Keratinocyte (primary cell): ENCODE results near the gene ADARB2. TPM values are rescaled to one million over a fixed set of nuclear protein-coding genes. Genes with fewer than 3 reads are reported as not detected.

ENCODE experiments used
- DNase-seq: peaks from one replicate; pipeline ENCODE4 v3.0.0-alpha.2; 2011; ENCODE audit warnings: low read depth, missing footprints, low spot score
- FAIRE-seq: peaks from 2 replicates; lab custom pipeline; 2011; peaks lifted over from hg19 to GRCh38; lab: Jason Lieb, UNC
- H2AFZ ChIP-seq: 2 replicates; pipeline ENCODE4 v1.6.0; 2012; ENCODE audit warnings: low read length, control low read depth, inconsistent platforms; ENCODE audit not compliant: control insufficient read depth
- H3K27ac ChIP-seq: 2 replicates; pipeline ENCODE4 v1.5.1; 2011; ENCODE audit warnings: low read length; ENCODE audit not compliant: control insufficient read depth, insufficient read depth
- H3K27me3 ChIP-seq: 3 replicates; pipeline ENCODE4 v1.6.0; 2011; ENCODE audit warnings: low read length; ENCODE audit not compliant: control insufficient read depth, insufficient read depth; ENCODE audit errors: extremely low read depth
- H3K36me3 ChIP-seq, 2 experiments: 2 replicates in 1 of 2; 3 replicates in 1 of 2; pipeline ENCODE4 v1.5.1; 2011; ENCODE audit warnings: low read length in 2 of 2, mild to moderate bottlenecking in 1 of 2; ENCODE audit not compliant: control insufficient read depth in 2 of 2, insufficient read depth in 2 of 2; ENCODE audit errors: extremely low read depth in 1 of 2
- H3K4me1 ChIP-seq: 3 replicates; pipeline ENCODE4 v1.5.1; 2011; ENCODE audit warnings: low read length; ENCODE audit not compliant: control insufficient read depth, insufficient read depth; ENCODE audit errors: extremely low read depth
- H3K4me2 ChIP-seq: 3 replicates; pipeline ENCODE4 v1.6.0; 2011; ENCODE audit warnings: low read depth, low read length; ENCODE audit not compliant: control insufficient read depth, insufficient read depth; ENCODE audit errors: extremely low read depth
- H3K4me3 ChIP-seq, 3 experiments: fragments of 200-600 bp in 1 of 3; sonication (generic) in 1 of 3; 2 replicates in 2 of 3; 3 replicates in 1 of 3; pipeline ENCODE4 v1.5.1; 2011 to 2016; ENCODE audit warnings: low read length in 3 of 3, mild to moderate bottlenecking in 3 of 3, control low read depth in 2 of 3, inconsistent platforms in 1 of 3, low read depth in 1 of 3, mixed read lengths in 1 of 3, mixed run types in 1 of 3, moderate library complexity in 1 of 3; ENCODE audit not compliant: control insufficient read depth in 2 of 3, insufficient read depth in 2 of 3; ENCODE audit errors: extremely low read depth in 1 of 3
- H3K79me2 ChIP-seq: 2 replicates; pipeline ENCODE4 v1.6.0; 2012; ENCODE audit warnings: low read length; ENCODE audit not compliant: control insufficient read depth, insufficient read depth
- H3K9ac ChIP-seq: 3 replicates; pipeline ENCODE4 v1.6.0; 2011; ENCODE audit warnings: low read length; ENCODE audit not compliant: control insufficient read depth, insufficient read depth; ENCODE audit errors: extremely low read depth
- H3K9me1 ChIP-seq: 3 replicates; pipeline ENCODE4 v1.6.0; 2011; ENCODE audit warnings: low read length; ENCODE audit not compliant: control insufficient read depth, insufficient read depth; ENCODE audit errors: extremely low read depth
- H3K9me3 ChIP-seq: 2 replicates; pipeline ENCODE4 v1.5.1; 2012; ENCODE audit warnings: low read depth, low read length; ENCODE audit not compliant: control insufficient read depth
- H4K20me1 ChIP-seq: 3 replicates; pipeline ENCODE4 v1.6.0; 2011; ENCODE audit warnings: low read length; ENCODE audit not compliant: control insufficient read depth, insufficient read depth; ENCODE audit errors: extremely low read depth
- EZH2 ChIP-seq: IDR thresholded peaks from one replicate; pipeline ENCODE4 v1.6.1; 2012; ENCODE audit warnings: inconsistent platforms, mild to moderate bottlenecking, low read length, moderate library complexity
- dilution Hi-C: fragments of 300-500 bp; cut with MboI; formaldehyde crosslinking; loops from one replicate; pipeline ENCODE4 v1.7.0; 2020; ENCODE audit warnings: low sequenced_read_pairs; ENCODE audit not compliant: extremely low pct_ligation_motif_present
- polyA plus RNA-seq, 5 experiments: library from polyadenylated mRNA; depleted of rRNA in 3 of 5; stranded (reverse) in 3 of 5; stranded (forward) in 1 of 5; unstranded in 1 of 5; fragments of >200 nt; gene quantifications; 1 replicate in 1 of 5; 2 replicates in 3 of 5; 3 replicates in 1 of 5; pipeline versions ENCODE4 v1.2.1 to v1.2.3, GENCODE V29; 2011 to 2012; ENCODE audit warnings: missing spikeins in 2 of 5, low read depth in 1 of 5, low replicate concordance in 1 of 5
- TF ChIP-seq, protein P1 (sequence below), 3 experiments: IDR thresholded peaks in 1 of 3; conservative IDR thresholded peaks in 1 of 3; optimal IDR thresholded peaks in 1 of 3; 2 replicates in 2 of 3; 3 replicates in 1 of 3; pipeline versions ENCODE3 to v1.5.1; 2011; ENCODE audit warnings: low read length in 3 of 3, mild to moderate bottlenecking in 3 of 3, moderate library complexity in 2 of 3, control low read depth in 1 of 3, inconsistent platforms in 1 of 3; ENCODE audit not compliant: insufficient read depth in 2 of 3; ENCODE audit errors: extremely low read depth in 1 of 3

Gene ADARB2
- polyA plus RNA-seq, 1 donor (not counting 4 experiments of a cell fraction or from before 2014, with no cell fraction given) = not detected

DNA sequence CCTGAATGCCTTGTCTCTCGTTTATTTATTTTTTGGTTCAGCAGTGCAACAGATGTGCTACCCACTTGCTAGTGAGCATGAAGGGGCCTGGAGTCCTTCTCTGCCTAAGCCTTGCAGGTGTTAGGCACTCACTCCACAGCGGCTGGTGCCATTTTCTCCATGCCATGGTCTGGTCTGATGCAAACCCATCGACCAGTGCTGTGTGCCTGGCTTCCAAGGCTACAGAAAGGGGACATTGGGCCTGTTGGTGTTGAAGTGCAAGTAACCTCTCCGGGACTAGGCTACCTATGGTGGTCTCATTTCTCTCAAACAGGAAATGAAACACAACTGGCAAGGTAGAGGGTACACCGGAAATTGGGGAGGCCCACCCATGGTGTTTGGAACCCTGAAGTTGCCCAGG lies 198.1 kb downstream of the ADARB2 start:
- no peak overlapping the region for H3K4me2 ChIP-seq
- no peak overlapping the region for H3K27ac ChIP-seq
- H3K4me1 ChIP-seq = no peaks in the 10 kb centered on the region
- no peaks in the 10 kb centered on the region for H4K20me1 ChIP-seq
- H3K9me1 ChIP-seq = no peaks in the 10 kb centered on the region
- no peaks in the 10 kb centered on the region for H3K27me3 ChIP-seq
- dilution Hi-C loops = no loop called here
- H2AFZ ChIP-seq = no peak overlapping the region
- DNase-seq = no peak
- peaks cover 6% of the 10 kb centered on the region for H3K9me3 ChIP-seq
- H3K79me2 ChIP-seq = no peaks in the 10 kb centered on the region
- TF ChIP-seq EZH2 = no peak
- TF ChIP-seq, protein P1, sequence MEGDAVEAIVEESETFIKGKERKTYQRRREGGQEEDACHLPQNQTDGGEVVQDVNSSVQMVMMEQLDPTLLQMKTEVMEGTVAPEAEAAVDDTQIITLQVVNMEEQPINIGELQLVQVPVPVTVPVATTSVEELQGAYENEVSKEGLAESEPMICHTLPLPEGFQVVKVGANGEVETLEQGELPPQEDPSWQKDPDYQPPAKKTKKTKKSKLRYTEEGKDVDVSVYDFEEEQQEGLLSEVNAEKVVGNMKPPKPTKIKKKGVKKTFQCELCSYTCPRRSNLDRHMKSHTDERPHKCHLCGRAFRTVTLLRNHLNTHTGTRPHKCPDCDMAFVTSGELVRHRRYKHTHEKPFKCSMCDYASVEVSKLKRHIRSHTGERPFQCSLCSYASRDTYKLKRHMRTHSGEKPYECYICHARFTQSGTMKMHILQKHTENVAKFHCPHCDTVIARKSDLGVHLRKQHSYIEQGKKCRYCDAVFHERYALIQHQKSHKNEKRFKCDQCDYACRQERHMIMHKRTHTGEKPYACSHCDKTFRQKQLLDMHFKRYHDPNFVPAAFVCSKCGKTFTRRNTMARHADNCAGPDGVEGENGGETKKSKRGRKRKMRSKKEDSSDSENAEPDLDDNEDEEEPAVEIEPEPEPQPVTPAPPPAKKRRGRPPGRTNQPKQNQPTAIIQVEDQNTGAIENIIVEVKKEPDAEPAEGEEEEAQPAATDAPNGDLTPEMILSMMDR (optimal IDR thresholded peaks at IDR 0.05 in 1 of 3, IDR thresholded peaks at IDR 0.05 in 1 of 3, conservative IDR thresholded peaks at IDR 0.05 in 1 of 3; ENCODE audit: extremely low read depth in 1 of 3, insufficient read depth in 2 of 3, low read length in 3 of 3) = no peak
- no peak overlapping the region for H3K4me3 ChIP-seq
- no peak for FAIRE-seq
- H3K36me3 ChIP-seq = no peaks in the 10 kb centered on the region
- no peak overlapping the region for H3K9ac ChIP-seq

DNA sequence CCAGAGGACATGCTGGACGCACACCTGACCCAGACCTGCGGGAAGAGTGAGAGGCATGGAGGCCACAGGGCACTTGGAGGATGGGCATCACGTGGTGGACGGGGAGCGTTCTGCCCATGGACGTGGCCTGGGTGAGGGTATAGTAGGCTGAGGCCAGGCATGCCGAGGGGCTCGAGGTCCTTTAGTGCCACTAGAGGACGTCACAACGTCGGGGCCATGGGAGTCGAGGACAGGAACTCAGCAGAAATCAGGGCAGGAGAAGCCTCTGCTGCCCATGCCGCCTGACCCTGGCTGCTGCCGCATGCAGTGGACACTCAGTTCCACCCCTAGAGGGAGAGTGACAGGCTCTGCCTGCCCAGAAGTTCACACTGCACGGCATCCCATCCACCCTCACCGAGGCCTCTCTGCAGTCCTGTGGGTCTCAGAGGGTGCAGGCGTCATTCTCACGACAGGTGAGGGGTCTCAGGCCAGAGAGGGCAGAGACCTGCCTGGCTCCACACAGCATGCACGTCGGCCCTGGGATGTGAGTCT lies 198.7 kb downstream of the ADARB2 start:
- H3K27ac ChIP-seq = no peak overlapping the region
- TF ChIP-seq EZH2 = no peak
- TF ChIP-seq, protein P1 (optimal IDR thresholded peaks at IDR 0.05 in 1 of 3, IDR thresholded peaks at IDR 0.05 in 1 of 3, conservative IDR thresholded peaks at IDR 0.05 in 1 of 3; ENCODE audit: extremely low read depth in 1 of 3, insufficient read depth in 2 of 3, low read length in 3 of 3) = no peak
- H3K36me3 ChIP-seq = no peaks in the 10 kb centered on the region
- H3K4me2 ChIP-seq = no peak overlapping the region
- FAIRE-seq (no peak), DNase-seq (no peak)
- H3K27me3 ChIP-seq = no peaks in the 10 kb centered on the region
- H3K79me2 ChIP-seq = no peaks in the 10 kb centered on the region
- no peak overlapping the region for H3K4me3 ChIP-seq
- no peak overlapping the region for H2AFZ ChIP-seq
- no peak overlapping the region for H3K9ac ChIP-seq
- H3K9me1 ChIP-seq = no peaks in the 10 kb centered on the region
- H4K20me1 ChIP-seq = no peaks in the 10 kb centered on the region
- H3K4me1 ChIP-seq = no peaks in the 10 kb centered on the region
- H3K9me3 ChIP-seq = peaks cover 4% of the 10 kb centered on the region
- dilution Hi-C loops = no loop called here
